ENCODE measurements around the gene DPP10.

DNA sequence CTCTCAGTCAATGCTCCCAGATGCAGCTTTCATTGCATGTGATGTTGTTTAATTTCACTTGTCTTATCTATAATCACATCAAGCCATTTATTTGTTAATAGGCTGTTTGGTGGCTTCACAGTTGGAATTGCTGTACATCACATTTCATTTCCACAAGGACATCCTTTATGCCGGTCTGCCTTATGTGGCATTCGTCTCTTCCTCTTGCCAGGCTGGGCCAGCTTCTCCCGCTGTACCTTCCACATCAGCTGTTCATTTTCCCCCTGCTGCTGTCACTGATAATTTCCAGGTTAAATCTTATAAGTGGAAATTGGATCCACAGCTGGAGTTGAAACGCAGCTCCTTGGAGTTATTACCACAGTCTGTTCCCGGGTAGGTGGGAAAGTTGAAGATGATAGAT, 110.6 kb downstream of the DPP10 start:
- TF ChIP-seq EZH2phosphoT487 (IDR thresholded peaks at IDR 0.05; ENCODE audit: borderline replicate concordance): no peak
- no peak for TF ChIP-seq CTCF (conservative IDR thresholded peaks at IDR 0.05; ENCODE audit: low read length)
